ENCODE data around the gene LAMB3.
A peak's percentile ranks its signal among the peaks of the same experiment; 100 is the strongest.

Gene LAMB3

DNA sequence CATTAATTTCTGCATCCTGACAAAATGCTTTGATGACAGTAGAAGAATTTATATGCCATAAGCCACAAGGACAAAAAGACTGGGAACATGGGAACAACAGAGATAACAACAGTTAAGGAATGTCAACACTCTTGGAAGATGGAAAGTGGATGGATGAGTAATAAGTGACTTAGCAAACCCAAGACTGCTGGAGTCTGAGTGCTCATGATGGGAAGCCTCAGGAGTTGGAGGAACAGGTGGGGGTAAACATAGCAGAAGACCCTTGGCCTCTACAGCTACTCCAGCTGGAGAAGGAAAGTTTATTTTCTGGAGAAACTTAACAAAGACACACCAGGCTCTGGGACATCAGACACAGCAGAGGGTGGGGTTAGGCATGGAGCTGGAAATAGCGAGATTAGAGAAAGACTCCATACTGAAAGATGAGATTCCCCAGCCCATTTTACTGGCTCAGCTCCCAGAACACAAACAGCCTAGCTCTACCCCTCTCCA lies 36.6 kb upstream of the LAMB3 start:
- no peak for TF ChIP-seq ZFX (IDR thresholded peaks at IDR 0.05; ENCODE audit: borderline replicate concordance)
- TF ChIP-seq CTCF (IDR thresholded peaks at IDR 0.05): no peak
- H3K27ac ChIP-seq: no peak overlapping the region

GRCh38 chr1:209686322-209686721 lies 34.1 kb upstream of the LAMB3 start:
- no peak overlapping the region for H3K27ac ChIP-seq
- TF ChIP-seq ZFX (IDR thresholded peaks at IDR 0.05; ENCODE audit: borderline replicate concordance): no peak
- TF ChIP-seq CTCF (IDR thresholded peaks at IDR 0.05): no peak

- TF ChIP-seq CTCF (IDR thresholded peaks at IDR 0.05) (no peak), ZFX (IDR thresholded peaks at IDR 0.05; ENCODE audit: borderline replicate concordance) (no peak)
- no peak overlapping the region for H3K27ac ChIP-seq
Measured at GRCh38 chr1:209685821-209686220, 33.6 kb upstream of the LAMB3 start.

DNA sequence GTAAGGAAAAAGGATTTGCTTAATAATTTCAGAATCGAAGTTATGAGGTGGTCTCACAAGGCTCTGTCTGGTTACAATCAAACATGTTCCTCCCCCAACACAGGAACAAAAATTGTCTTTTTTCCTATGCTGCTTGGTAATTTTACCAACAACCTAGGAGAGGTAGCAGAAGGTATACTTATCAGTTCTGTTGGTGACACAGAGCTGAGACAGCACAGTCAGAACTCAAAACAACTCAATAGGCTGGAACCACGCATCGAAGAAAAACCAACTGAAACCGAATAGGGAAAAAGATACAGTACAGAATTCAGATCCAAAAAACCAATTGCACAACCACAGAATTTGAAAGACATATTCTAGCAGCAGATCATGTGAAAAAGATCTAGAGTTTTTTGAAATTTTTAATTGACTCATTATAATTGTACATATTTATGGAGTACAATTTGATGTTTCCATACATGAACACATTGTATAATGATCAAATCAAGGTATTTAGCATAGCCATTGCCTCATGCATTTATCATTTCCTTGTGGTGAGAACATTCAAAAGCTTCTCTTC lies 26.8 kb upstream of the LAMB3 start:
- TF ChIP-seq CTCF (IDR thresholded peaks at IDR 0.05) (no peak), ZFX (IDR thresholded peaks at IDR 0.05; ENCODE audit: borderline replicate concordance) (no peak)

GRCh38 chr1:209675565-209676154 lies 23.4 kb upstream of the LAMB3 start:
- no peak overlapping the region for H3K27ac ChIP-seq
- TF ChIP-seq ZFX (IDR thresholded peaks at IDR 0.05; ENCODE audit: borderline replicate concordance) (no peak), CTCF (IDR thresholded peaks at IDR 0.05) (no peak)

More for the DNA sequence above, 26.8 kb upstream of the LAMB3 start:
- H3K27ac ChIP-seq: no peak overlapping the region

DNA sequence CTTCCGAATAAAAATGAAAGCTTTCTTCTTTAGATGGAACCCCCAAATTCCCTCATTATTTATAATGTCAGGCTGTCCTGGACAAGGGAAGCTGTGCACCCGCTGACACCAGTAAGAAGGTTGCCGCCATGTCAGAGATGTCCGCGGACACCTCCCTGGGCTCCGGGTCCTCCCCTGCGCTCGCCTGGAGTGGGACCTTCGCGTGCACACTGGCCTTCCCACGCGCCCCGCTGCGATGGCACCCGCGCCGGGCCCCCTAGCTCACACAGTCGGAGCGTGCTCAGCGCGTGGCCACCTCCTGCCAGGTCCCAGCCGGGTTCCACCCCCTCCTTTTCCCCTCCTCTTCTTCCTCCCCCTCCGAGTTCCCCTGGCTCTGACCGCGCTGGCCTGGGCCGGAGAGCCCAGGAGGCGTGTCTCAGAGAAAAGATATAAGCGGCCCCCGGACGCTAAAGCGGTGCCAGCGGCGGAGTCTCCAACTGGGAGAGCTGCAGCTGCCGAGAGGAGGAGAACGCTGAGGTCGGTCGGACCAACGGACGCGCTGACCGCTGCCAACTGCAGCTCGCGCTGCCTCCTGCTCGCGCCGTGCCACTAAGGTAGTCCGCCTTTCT lies 22.8 kb upstream of the LAMB3 start, which contains the start of gene G0S2:
Gene G0S2, plus strand, starts transcription at position 456 of the 608 bp plus-strand sequence. CDS start 273 bp downstream, outside the sequence.
- H3K27ac ChIP-seq: no peak within 1 kb of the TSS
- TF ChIP-seq CTCF (IDR thresholded peaks at IDR 0.05): 0 out of 2 replicates have a peak, but pooled peaks have one; percentile 9
- TF ChIP-seq ZFX (IDR thresholded peaks at IDR 0.05; ENCODE audit: borderline replicate concordance): no peak

All from 22Rv1 (cell line).